HepG2 (cell line): ENCODE results near the gene ARHGAP4. TPM values are rescaled to one million over a fixed set of nuclear protein-coding genes. Genes with fewer than 3 reads are reported as not detected.

Source experiments
- ATAC-seq: fragments of 200-7000 bp; cut with Tn5 transposase; 3 replicates; pipeline ENCODE4 v1.9.1; 2020; ENCODE audit warnings: mild to moderate bottlenecking, moderate library complexity
- BruUV-seq: library from RNA; stranded (reverse); fragments of 400-500 nt; replicated peaks from 2 replicates; lab custom pipeline; 2021; lab: Mats Ljungman, UMichigan
- CTCF ChIA-PET: fragments of 300-600 bp; formaldehyde crosslinking; extraction: SDS; loops from one replicate; lab custom pipeline; 2021; ENCODE audit warnings: low total read pairs, inconsistent platforms, low intra/inter-chr PET ratio; lab: Yijun Ruan, JAX
- POLR2A ChIA-PET: fragments of 350-600 bp; sonication (Branson Sonifier 250); formaldehyde crosslinking; loops from one replicate; lab custom pipeline; 2020; ENCODE audit warnings: antibody characterized with exemption, inconsistent platforms; lab: Yijun Ruan, JAX
- DNase-seq: peaks from one replicate; pipeline ENCODE4 v3.0.0-alpha.2; 2015; ENCODE audit warnings: low spot score
- FAIRE-seq: peaks from 3 replicates; lab custom pipeline; 2011; peaks lifted over from hg19 to GRCh38; lab: Jason Lieb, UNC
- H2AFZ ChIP-seq: one replicate; pipeline ENCODE4 v1.6.1; 2011; ENCODE audit warnings: low read length, inconsistent platforms
- H3K27ac ChIP-seq: fragments of 300-600 bp; 3 replicates; pipeline ENCODE4 v1.8.0; 2011; ENCODE audit warnings: mixed run types, mild to moderate bottlenecking, mixed read lengths, low read length, inconsistent platforms; ENCODE audit not compliant: insufficient read depth; ENCODE audit errors: extremely low read length
- H3K27me3 ChIP-seq, 2 experiments: fragments of 200-600 bp in 1 of 2; 2 replicates in 1 of 2; 3 replicates in 1 of 2; pipeline versions ENCODE4 v1.6.0 to v1.8.0; 2011; ENCODE audit warnings: low read length in 2 of 2, mild to moderate bottlenecking in 2 of 2, moderate library complexity in 2 of 2, inconsistent platforms in 1 of 2; ENCODE audit not compliant: insufficient read depth in 2 of 2, control insufficient read depth in 1 of 2
- H3K36me3 ChIP-seq, 2 experiments: fragments of 200-600 bp in 1 of 2; replicated peaks in 1 of 2; 2 replicates in 1 of 2; 3 replicates in 1 of 2; pipeline versions ENCODE4 v1.5.1 to v1.8.0; 2011; ENCODE audit warnings: low read length in 2 of 2, inconsistent platforms in 1 of 2; ENCODE audit not compliant: insufficient read depth in 2 of 2, control insufficient read depth in 1 of 2
- H3K4me1 ChIP-seq: 2 replicates; pipeline ENCODE4 v1.5.1; 2012; ENCODE audit warnings: low read length, inconsistent platforms; ENCODE audit not compliant: insufficient read depth
- H3K4me2 ChIP-seq: 2 replicates; pipeline ENCODE4 v1.6.0; 2011; ENCODE audit warnings: low read depth, low read length, inconsistent platforms
- H3K4me3 ChIP-seq, 3 experiments: fragments of 200-600 bp in 1 of 3; sonication (generic), shearing (Covaris generic) in 1 of 3; replicated peaks in 1 of 3; 2 replicates each; pipeline ENCODE4 v1.5.1; 2011 to 2016; ENCODE audit warnings: low read length in 3 of 3, inconsistent platforms in 2 of 3, low read depth in 2 of 3, mild to moderate bottlenecking in 2 of 3, control low read depth in 1 of 3, mixed read lengths in 1 of 3; ENCODE audit not compliant: insufficient read depth in 1 of 3
- H3K79me2 ChIP-seq: one replicate; pipeline ENCODE4 v1.6.1; 2011; ENCODE audit warnings: low read length, inconsistent platforms; ENCODE audit not compliant: insufficient read depth
- H3K9ac ChIP-seq: 2 replicates; pipeline ENCODE4 v1.6.0; 2011; ENCODE audit warnings: mild to moderate bottlenecking, low read depth, low read length, inconsistent platforms; ENCODE audit not compliant: insufficient read depth
- H3K9me3 ChIP-seq: 2 replicates; pipeline ENCODE4 v1.5.1; 2012; ENCODE audit warnings: mild to moderate bottlenecking, low read length
- H4K20me1 ChIP-seq: 2 replicates; pipeline ENCODE4 v1.6.0; 2011; ENCODE audit warnings: inconsistent platforms, mild to moderate bottlenecking, low read length, moderate library complexity; ENCODE audit not compliant: insufficient read depth
- DNMT1 ChIP-seq: sonication (generic); formaldehyde crosslinking; IDR thresholded peaks from 2 replicates; pipeline ENCODE4 v1.5.1; 2020; ENCODE audit warnings: mild to moderate bottlenecking, missing genetic modification reagents
- ESRRA ChIP-seq: sonication (generic); formaldehyde crosslinking; IDR thresholded peaks from 2 replicates; pipeline ENCODE4 v1.5.1; 2020; ENCODE audit warnings: mild to moderate bottlenecking, low read depth, missing genetic modification reagents
- GZF1 ChIP-seq: sonication (generic); formaldehyde crosslinking; IDR thresholded peaks from 2 replicates; pipeline ENCODE4 v1.5.1; 2020; ENCODE audit warnings: mild to moderate bottlenecking, missing genetic modification reagents
- HMGA1 ChIP-seq: sonication (generic); formaldehyde crosslinking; conservative IDR thresholded peaks from 2 replicates; pipeline ENCODE4 v1.4.0; 2020; ENCODE audit warnings: missing genetic modification reagents
- KAT7 ChIP-seq: IDR thresholded peaks from 2 replicates; pipeline ENCODE4 v1.6.1; 2018; ENCODE audit warnings: borderline replicate concordance, missing compliant biosample characterization
- MBD4 ChIP-seq: IDR thresholded peaks from 2 replicates; pipeline ENCODE4 v1.6.1; 2012; ENCODE audit warnings: low read length, inconsistent platforms, borderline replicate concordance
- NFYB ChIP-seq: sonication (generic); formaldehyde crosslinking; IDR thresholded peaks from 2 replicates; pipeline ENCODE4 v1.4.0; 2020; ENCODE audit warnings: missing genetic modification reagents
- PBX2 ChIP-seq: IDR thresholded peaks from 2 replicates; pipeline ENCODE4 v1.6.1; 2016; ENCODE audit warnings: control low read depth
- PHF5A ChIP-seq: IDR thresholded peaks from one replicate; pipeline ENCODE4 v1.6.1; 2018; ENCODE audit warnings: low read depth, missing genetic modification reagents; ENCODE audit not compliant: unreplicated experiment
- RBM39 ChIP-seq: fragments of 200-400 bp; formaldehyde crosslinking; IDR thresholded peaks from one replicate; pipeline ENCODE4 v1.6.1; 2018; ENCODE audit warnings: antibody characterized with exemption, mild to moderate bottlenecking, low read depth, low read length; ENCODE audit not compliant: poor library complexity, severe bottlenecking
- SIX4 ChIP-seq: sonication (generic); formaldehyde crosslinking; IDR thresholded peaks from 2 replicates; pipeline ENCODE4 v1.4.0; 2020; ENCODE audit warnings: missing genetic modification reagents
- SMARCC2 ChIP-seq: fragments of 450-650 bp; IDR thresholded peaks from 2 replicates; pipeline ENCODE4 v1.6.1; 2017; ENCODE audit warnings: antibody characterized with exemption, mild to moderate bottlenecking
- ZBTB3 ChIP-seq: sonication (generic); formaldehyde crosslinking; IDR thresholded peaks from 2 replicates; pipeline ENCODE4 v1.4.0; 2020; ENCODE audit warnings: low read depth, mild to moderate bottlenecking, moderate library complexity, missing genetic modification reagents, borderline replicate concordance
- ZNF24 ChIP-seq: fragments of 450-650 bp; IDR thresholded peaks from 2 replicates; pipeline ENCODE4 v1.6.1; 2017; ENCODE audit warnings: antibody characterized with exemption, mild to moderate bottlenecking
- ZNF280B ChIP-seq: sonication (generic); formaldehyde crosslinking; IDR thresholded peaks from 2 replicates; pipeline ENCODE4 v1.5.0; 2020; ENCODE audit warnings: missing genetic modification reagents, mild to moderate bottlenecking, borderline replicate concordance
- ZNF724P ChIP-seq: sonication (generic); formaldehyde crosslinking; IDR thresholded peaks from 2 replicates; pipeline ENCODE4 v1.8.0; 2022; ENCODE audit warnings: missing genetic modification reagents, borderline replicate concordance
- ZNF773 ChIP-seq: sonication (generic); formaldehyde crosslinking; IDR thresholded peaks from 2 replicates; pipeline ENCODE4 v1.4.0; 2020; ENCODE audit warnings: missing genetic modification reagents, borderline replicate concordance
- WGBS: methylation state at CpG from one replicate; pipeline ENCODE4 v1.1.6; 2017; ENCODE audit warnings: low lambda C conversion rate; 5-methylcytosine and 5-hydroxymethylcytosine counted together
- in situ Hi-C: cut with HindIII; loops from 2 replicates; pipeline ENCODE4 v1.10.0; 2017; ENCODE audit warnings: low pct_unique_long_range_greater_than_20kb; ENCODE audit not compliant: extremely low pct_ligation_motif_present
- intact Hi-C: fragments of 100-400 bp; cut with micrococcal nuclease; formaldehyde crosslinking; loops from one replicate; pipeline ENCODE4 v1.10.0; 2022; ENCODE audit not compliant: unreplicated experiment
- polyA plus RNA-seq, 8 experiments: library from polyadenylated mRNA; depleted of rRNA in 3 of 8; stranded (reverse) in 7 of 8; unstranded in 1 of 8; fragments of >200 nt; fragmentation: Illumina TruSeq in 4 of 8; extraction: Trizol in 4 of 8; gene quantifications; 2 replicates each; pipeline versions ENCODE4 v1.2.1 to v1.2.3, GENCODE V29; 2011 to 2016; ENCODE audit warnings: low read depth in 4 of 8, missing spikeins in 1 of 8, mixed read lengths in 1 of 8; ENCODE audit not compliant: insufficient read depth in 1 of 8
- total RNA-seq, 5 experiments: library from RNA; depleted of rRNA; stranded (reverse); fragments of >200 nt; fragmentation: Illumina TruSeq; extraction: Trizol; gene quantifications; 2 replicates each; pipeline ENCODE4 v1.2.3, GENCODE V29; 2016; ENCODE audit warnings: low read depth in 1 of 5
- TF ChIP-seq, protein P1 (sequence below): sonication (generic); formaldehyde crosslinking; IDR thresholded peaks from 2 replicates; pipeline ENCODE4 v1.9.0; 2021; ENCODE audit warnings: missing genetic modification reagents, borderline replicate concordance

The ARHGAP4 gene
- total and polyA plus RNA-seq, 2 of the 13 experiments (the other 11 are each of a cell fraction or from before 2014, with no cell fraction given): 0.57 to 0.64 TPM

DNA sequence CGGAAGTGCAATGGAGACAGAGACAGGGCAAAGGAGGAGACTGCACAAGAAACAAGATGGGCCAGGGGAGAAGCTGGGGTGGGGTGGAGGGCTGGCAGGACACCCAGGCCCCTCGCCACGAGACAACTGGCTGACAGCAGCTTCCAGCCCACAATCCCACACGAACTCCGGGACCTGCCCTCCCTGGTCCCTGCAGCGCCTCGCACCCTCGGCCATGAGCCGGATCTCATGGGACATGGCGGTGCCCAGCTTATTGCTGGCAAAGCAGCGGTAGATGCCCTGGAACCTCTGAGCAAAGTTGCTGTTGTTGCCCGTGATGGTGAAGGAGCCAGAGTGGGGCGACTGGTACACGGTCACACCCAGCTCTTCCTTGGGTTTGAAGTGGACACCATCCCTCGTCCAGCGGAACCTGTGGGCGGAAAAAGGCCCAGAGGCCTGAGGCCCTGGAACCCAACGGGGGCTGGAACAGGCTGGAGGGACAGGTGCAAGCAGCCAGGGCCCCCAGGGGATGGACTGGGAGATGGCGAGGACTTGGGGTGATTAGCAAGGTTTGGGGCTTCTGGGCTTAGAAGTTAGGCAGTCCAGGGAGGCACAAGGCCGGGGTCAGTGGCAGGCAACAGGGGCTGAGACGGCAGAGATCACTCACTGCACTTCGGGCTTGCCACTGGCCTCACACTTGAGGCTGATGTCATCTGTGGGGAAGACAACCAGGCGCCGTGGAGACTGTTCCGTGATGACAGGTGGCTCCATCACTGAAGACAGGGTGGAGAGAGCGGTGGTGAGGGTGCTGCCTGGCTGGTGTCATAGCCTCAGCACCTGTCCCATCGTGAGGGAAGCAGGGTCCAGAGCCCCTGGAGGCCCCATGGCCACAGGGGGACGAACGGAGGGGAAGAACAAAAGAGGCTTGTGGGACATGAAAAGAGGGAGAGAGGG, 53.9 kb downstream of the ARHGAP4 start (continued):
- TF ChIP-seq PBX2 (CRISPR knock-in tag) (no peak), GZF1 (CRISPR knock-in tag) (no peak), RBM39 (no peak), ZNF724P (CRISPR knock-in tag) (no peak)

DNA sequence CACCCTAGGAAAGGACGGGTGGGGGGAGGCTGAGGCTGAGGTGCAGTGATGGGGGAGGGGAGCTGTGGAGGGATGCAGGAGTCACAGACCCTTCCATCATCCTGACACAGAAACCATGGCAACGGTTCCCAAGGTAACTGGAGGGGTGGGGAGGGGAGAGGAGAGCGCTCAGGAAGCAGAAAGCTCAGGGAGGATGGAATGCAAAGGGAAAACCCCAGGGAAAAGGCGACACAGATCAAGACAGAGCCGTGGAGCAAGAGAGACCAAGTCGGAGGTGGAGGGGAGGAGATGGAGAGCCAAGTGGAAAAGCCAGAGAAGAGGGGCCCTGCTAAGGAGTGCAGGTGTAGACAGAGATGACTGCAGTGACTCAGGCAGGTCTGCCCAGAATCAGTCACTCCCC, 54.6 kb downstream of the ARHGAP4 start:
- Histone ChIP-seq H3K27me3 (no peaks in the 10 kb centered on the region), H3K79me2 (no peaks in the 10 kb centered on the region), H3K4me2 (no peak overlapping the region), H2AFZ (no peak overlapping the region), H3K9me3 (no peaks in the 10 kb centered on the region), H3K9ac (no peak overlapping the region), H4K20me1 (no peaks in the 10 kb centered on the region), H3K4me1 (no peaks in the 10 kb centered on the region), H3K36me3 (no peaks in the 10 kb centered on the region), H3K27ac (no peak overlapping the region), H3K4me3 (no peak overlapping the region)
- BruUV-seq: no TSS peak
- FAIRE-seq (no peak), DNase-seq (no peak), ATAC-seq (no peak)
- ChIA-PET CTCF (no interaction called here), POLR2A (no interaction called here)
- intact Hi-C loops (no loop called here), in situ Hi-C loops (no loop called here)
- WGBS: 43% methylated on average over 6 of the region's 6 CpGs
- TF ChIP-seq DNMT1: no peak
- no peak for TF ChIP-seq NFYB (CRISPR knock-in tag)
- TF ChIP-seq MBD4: no peak
- no peak for TF ChIP-seq KAT7
- TF ChIP-seq ZNF24: no peak
- TF ChIP-seq PHF5A: no peak
- no peak for TF ChIP-seq ZNF280B
- no peak for TF ChIP-seq HMGA1 (CRISPR knock-in tag)
- no peak for TF ChIP-seq SMARCC2
- TF ChIP-seq, protein P1, sequence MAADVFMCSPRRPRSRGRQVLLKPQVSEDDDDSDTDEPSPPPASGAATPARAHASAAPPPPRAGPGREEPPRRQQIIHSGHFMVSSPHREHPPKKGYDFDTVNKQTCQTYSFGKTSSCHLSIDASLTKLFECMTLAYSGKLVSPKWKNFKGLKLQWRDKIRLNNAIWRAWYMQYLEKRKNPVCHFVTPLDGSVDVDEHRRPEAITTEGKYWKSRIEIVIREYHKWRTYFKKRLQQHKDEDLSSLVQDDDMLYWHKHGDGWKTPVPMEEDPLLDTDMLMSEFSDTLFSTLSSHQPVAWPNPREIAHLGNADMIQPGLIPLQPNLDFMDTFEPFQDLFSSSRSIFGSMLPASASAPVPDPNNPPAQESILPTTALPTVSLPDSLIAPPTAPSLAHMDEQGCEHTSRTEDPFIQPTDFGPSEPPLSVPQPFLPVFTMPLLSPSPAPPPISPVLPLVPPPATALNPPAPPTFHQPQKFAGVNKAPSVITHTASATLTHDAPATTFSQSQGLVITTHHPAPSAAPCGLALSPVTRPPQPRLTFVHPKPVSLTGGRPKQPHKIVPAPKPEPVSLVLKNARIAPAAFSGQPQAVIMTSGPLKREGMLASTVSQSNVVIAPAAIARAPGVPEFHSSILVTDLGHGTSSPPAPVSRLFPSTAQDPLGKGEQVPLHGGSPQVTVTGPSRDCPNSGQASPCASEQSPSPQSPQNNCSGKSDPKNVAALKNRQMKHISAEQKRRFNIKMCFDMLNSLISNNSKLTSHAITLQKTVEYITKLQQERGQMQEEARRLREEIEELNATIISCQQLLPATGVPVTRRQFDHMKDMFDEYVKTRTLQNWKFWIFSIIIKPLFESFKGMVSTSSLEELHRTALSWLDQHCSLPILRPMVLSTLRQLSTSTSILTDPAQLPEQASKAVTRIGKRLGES: no peak
- no peak for TF ChIP-seq ZNF773 (CRISPR knock-in tag)
- no peak for TF ChIP-seq ESRRA (CRISPR knock-in tag)
- TF ChIP-seq ZBTB3 (CRISPR knock-in tag): no peak
- no peak for TF ChIP-seq SIX4 (CRISPR knock-in tag)
